Measurements from ENCODE around the gene ACSM3. TPM values are rescaled to one million over a fixed set of nuclear protein-coding genes. Genes with fewer than 3 reads are reported as not detected.

The ACSM3 gene
- total and polyA plus RNA-seq, 4 donors: 29.2 to 71.8 (median 50.3) TPM

- WGBS: 86% methylated on average over 3 of the region's 3 CpGs
- no peaks in the 10 kb centered on the region for H3K4me1 ChIP-seq (ENCODE audit: control insufficient read depth in 4 of 4, insufficient read depth in 4 of 4, low read length in 3 of 4)
- no peak overlapping the region for H3K9ac ChIP-seq (ENCODE audit: low read depth in 1 of 2, low read length in 2 of 2)
- no peaks in the 10 kb centered on the region for H3K9me3 ChIP-seq (ENCODE audit: control insufficient read depth in 4 of 4, low read length in 3 of 4)
- no peak for DNase-seq (ENCODE audit: low spot score)
- TF ChIP-seq YY1 (IDR thresholded peaks at IDR 0.05) (no peak), TAF1 (conservative IDR thresholded peaks at IDR 0.05) (no peak), RAD21 (IDR thresholded peaks at IDR 0.05) (no peak)
- H3K27me3 ChIP-seq (ENCODE audit: control insufficient read depth in 4 of 4, insufficient read depth in 4 of 4, low read length in 3 of 4): no peaks in the 10 kb centered on the region
- H3K27ac ChIP-seq (ENCODE audit: low read depth in 1 of 2, low read length in 2 of 2): no peak overlapping the region
- H3K36me3 ChIP-seq (ENCODE audit: control insufficient read depth in 4 of 4, insufficient read depth in 3 of 4, low read depth in 1 of 4, low read length in 3 of 4): peaks cover 0 to 2% (median 0%) of the 10 kb centered on the region in 4 donors
- no peak overlapping the region for H3K4me3 ChIP-seq (ENCODE audit: low read depth in 1 of 3, low read length in 3 of 3)
Observed at GRCh38 chr16:20822521-20823325, 58.9 kb downstream of the ACSM3 start.

- Histone ChIP-seq H3K27ac (ENCODE audit: low read depth in 1 of 2, low read length in 2 of 2) (no peak overlapping the region), H3K36me3 (ENCODE audit: control insufficient read depth in 4 of 4, insufficient read depth in 3 of 4, low read depth in 1 of 4, low read length in 3 of 4) (peaks cover 0 to 2% (median 0%) of the 10 kb centered on the region in 4 donors), H3K4me3 (ENCODE audit: low read depth in 1 of 3, low read length in 3 of 3) (no peak overlapping the region), H3K4me1 (ENCODE audit: control insufficient read depth in 4 of 4, insufficient read depth in 4 of 4, low read length in 3 of 4) (no peaks in the 10 kb centered on the region), H3K9ac (ENCODE audit: low read depth in 1 of 2, low read length in 2 of 2) (no peak overlapping the region), H3K27me3 (ENCODE audit: control insufficient read depth in 4 of 4, insufficient read depth in 4 of 4, low read length in 3 of 4) (no peaks in the 10 kb centered on the region), H3K9me3 (ENCODE audit: control insufficient read depth in 4 of 4, low read length in 3 of 4) (no peaks in the 10 kb centered on the region)
- TF ChIP-seq RXRA (IDR thresholded peaks at IDR 0.05) (no peak), HNF4A (conservative IDR thresholded peaks at IDR 0.05) (no peak), ZBTB33 (IDR thresholded peaks at IDR 0.05) (no peak), SP1 (IDR thresholded peaks at IDR 0.05) (no peak), FOXA1 (IDR thresholded peaks at IDR 0.05) (no peak), EGR1 (IDR thresholded peaks at IDR 0.05; ENCODE audit: low read depth in 2 of 2) (no peak), FOXA2 (IDR thresholded peaks at IDR 0.05) (no peak)
- DNase-seq (ENCODE audit: low spot score): no peak
- 56% methylated on average over 3 of the region's 3 CpGs for WGBS
Observed at GRCh38 chr16:20826039-20826566, 62.3 kb downstream of the ACSM3 start.

GRCh38 chr16:20829536-20829935 lies 65.7 kb downstream of the ACSM3 start:
- no peaks in the 10 kb centered on the region for H3K27me3 ChIP-seq (ENCODE audit: control insufficient read depth in 4 of 4, insufficient read depth in 4 of 4, low read length in 3 of 4)
- no peak overlapping the region for H3K4me3 ChIP-seq (ENCODE audit: low read depth in 1 of 3, low read length in 3 of 3)
- DNase-seq (ENCODE audit: low spot score): no peak
- H3K4me1 ChIP-seq (ENCODE audit: control insufficient read depth in 4 of 4, insufficient read depth in 4 of 4, low read length in 3 of 4): no peaks in the 10 kb centered on the region
- no peaks in the 10 kb centered on the region for H3K9me3 ChIP-seq (ENCODE audit: control insufficient read depth in 4 of 4, low read length in 3 of 4)
- peaks cover 0 to 5% (median 2%) of the 10 kb centered on the region in 4 donors for H3K36me3 ChIP-seq (ENCODE audit: control insufficient read depth in 4 of 4, insufficient read depth in 3 of 4, low read depth in 1 of 4, low read length in 3 of 4)
- WGBS: 94% methylated on average over 1 of the region's 1 CpG
- no peak overlapping the region for H3K9ac ChIP-seq (ENCODE audit: low read depth in 1 of 2, low read length in 2 of 2)
- no peak overlapping the region for H3K27ac ChIP-seq (ENCODE audit: low read depth in 1 of 2, low read length in 2 of 2)
- TF ChIP-seq RAD21 (IDR thresholded peaks at IDR 0.05) (no peak), YY1 (IDR thresholded peaks at IDR 0.05) (no peak), NR2F2 (IDR thresholded peaks at IDR 0.05) (no peak), ZBTB33 (IDR thresholded peaks at IDR 0.05) (no peak), SP1 (IDR thresholded peaks at IDR 0.05) (no peak), HNF4A (conservative IDR thresholded peaks at IDR 0.05) (no peak), FOXA2 (IDR thresholded peaks at IDR 0.05) (no peak), TAF1 (conservative IDR thresholded peaks at IDR 0.05) (no peak), EGR1 (IDR thresholded peaks at IDR 0.05; ENCODE audit: low read depth in 2 of 2) (no peak), JUND (IDR thresholded peaks at IDR 0.05) (no peak), MAX (IDR thresholded peaks at IDR 0.05) (no peak), CTCF (IDR thresholded peaks at IDR 0.05; ENCODE audit: low read depth, low read length, missing input control) (no peak), HNF4G (IDR thresholded peaks at IDR 0.05) (no peak)
- TF ChIP-seq, protein P1, sequence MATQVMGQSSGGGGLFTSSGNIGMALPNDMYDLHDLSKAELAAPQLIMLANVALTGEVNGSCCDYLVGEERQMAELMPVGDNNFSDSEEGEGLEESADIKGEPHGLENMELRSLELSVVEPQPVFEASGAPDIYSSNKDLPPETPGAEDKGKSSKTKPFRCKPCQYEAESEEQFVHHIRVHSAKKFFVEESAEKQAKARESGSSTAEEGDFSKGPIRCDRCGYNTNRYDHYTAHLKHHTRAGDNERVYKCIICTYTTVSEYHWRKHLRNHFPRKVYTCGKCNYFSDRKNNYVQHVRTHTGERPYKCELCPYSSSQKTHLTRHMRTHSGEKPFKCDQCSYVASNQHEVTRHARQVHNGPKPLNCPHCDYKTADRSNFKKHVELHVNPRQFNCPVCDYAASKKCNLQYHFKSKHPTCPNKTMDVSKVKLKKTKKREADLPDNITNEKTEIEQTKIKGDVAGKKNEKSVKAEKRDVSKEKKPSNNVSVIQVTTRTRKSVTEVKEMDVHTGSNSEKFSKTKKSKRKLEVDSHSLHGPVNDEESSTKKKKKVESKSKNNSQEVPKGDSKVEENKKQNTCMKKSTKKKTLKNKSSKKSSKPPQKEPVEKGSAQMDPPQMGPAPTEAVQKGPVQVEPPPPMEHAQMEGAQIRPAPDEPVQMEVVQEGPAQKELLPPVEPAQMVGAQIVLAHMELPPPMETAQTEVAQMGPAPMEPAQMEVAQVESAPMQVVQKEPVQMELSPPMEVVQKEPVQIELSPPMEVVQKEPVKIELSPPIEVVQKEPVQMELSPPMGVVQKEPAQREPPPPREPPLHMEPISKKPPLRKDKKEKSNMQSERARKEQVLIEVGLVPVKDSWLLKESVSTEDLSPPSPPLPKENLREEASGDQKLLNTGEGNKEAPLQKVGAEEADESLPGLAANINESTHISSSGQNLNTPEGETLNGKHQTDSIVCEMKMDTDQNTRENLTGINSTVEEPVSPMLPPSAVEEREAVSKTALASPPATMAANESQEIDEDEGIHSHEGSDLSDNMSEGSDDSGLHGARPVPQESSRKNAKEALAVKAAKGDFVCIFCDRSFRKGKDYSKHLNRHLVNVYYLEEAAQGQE (IDR thresholded peaks at IDR 0.05): no peak
- TF ChIP-seq, protein P2, sequence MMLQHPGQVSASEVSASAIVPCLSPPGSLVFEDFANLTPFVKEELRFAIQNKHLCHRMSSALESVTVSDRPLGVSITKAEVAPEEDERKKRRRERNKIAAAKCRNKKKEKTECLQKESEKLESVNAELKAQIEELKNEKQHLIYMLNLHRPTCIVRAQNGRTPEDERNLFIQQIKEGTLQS (IDR thresholded peaks at IDR 0.05): no peak
